Measurements from ENCODE around the gene USP4. TPM values are rescaled to one million over a fixed set of nuclear protein-coding genes. Genes with fewer than 3 reads are reported as not detected.

Gene USP4
- total RNA-seq, 1 experiment from 2014 or later: 43.5 TPM

GRCh38 chr3:49260806-49261324, 79.0 kb downstream of the USP4 start:
- no TSS peak for BruUV-seq (replicated peaks)
- H3K4me3 Mint-ChIP-seq (ENCODE audit: low read depth, unreplicated experiment): no peak overlapping the region
- no peak overlapping the region for H3K27ac Mint-ChIP-seq (ENCODE audit: unreplicated experiment)
- H3K27me3 Mint-ChIP-seq (ENCODE audit: unreplicated experiment): no peaks in the 10 kb centered on the region
- TF ChIP-seq, protein P1, sequence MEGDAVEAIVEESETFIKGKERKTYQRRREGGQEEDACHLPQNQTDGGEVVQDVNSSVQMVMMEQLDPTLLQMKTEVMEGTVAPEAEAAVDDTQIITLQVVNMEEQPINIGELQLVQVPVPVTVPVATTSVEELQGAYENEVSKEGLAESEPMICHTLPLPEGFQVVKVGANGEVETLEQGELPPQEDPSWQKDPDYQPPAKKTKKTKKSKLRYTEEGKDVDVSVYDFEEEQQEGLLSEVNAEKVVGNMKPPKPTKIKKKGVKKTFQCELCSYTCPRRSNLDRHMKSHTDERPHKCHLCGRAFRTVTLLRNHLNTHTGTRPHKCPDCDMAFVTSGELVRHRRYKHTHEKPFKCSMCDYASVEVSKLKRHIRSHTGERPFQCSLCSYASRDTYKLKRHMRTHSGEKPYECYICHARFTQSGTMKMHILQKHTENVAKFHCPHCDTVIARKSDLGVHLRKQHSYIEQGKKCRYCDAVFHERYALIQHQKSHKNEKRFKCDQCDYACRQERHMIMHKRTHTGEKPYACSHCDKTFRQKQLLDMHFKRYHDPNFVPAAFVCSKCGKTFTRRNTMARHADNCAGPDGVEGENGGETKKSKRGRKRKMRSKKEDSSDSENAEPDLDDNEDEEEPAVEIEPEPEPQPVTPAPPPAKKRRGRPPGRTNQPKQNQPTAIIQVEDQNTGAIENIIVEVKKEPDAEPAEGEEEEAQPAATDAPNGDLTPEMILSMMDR (IDR thresholded peaks at IDR 0.05; ENCODE audit: unreplicated experiment): no peak
- no peaks in the 10 kb centered on the region for H3K36me3 Mint-ChIP-seq (ENCODE audit: insufficient read depth, unreplicated experiment)
- H3K9me3 Mint-ChIP-seq (ENCODE audit: low read depth, unreplicated experiment): no peaks in the 10 kb centered on the region
- CTCF ChIA-PET: no interaction called here
- no peaks in the 10 kb centered on the region for H3K4me1 Mint-ChIP-seq (ENCODE audit: low read depth, unreplicated experiment)
- intact Hi-C loops (cut with micrococcal nuclease; ENCODE audit: unreplicated experiment): no loop called here
- DNase-seq: no peak

- no peak overlapping the region for H3K4me3 Mint-ChIP-seq (ENCODE audit: low read depth, unreplicated experiment)
- BruUV-seq (replicated peaks): no TSS peak
- CTCF ChIA-PET: no interaction called here
- TF ChIP-seq, protein P1 (IDR thresholded peaks at IDR 0.05; ENCODE audit: unreplicated experiment): no peak
- no peaks in the 10 kb centered on the region for H3K9me3 Mint-ChIP-seq (ENCODE audit: low read depth, unreplicated experiment)
- H3K36me3 Mint-ChIP-seq (ENCODE audit: insufficient read depth, unreplicated experiment): no peaks in the 10 kb centered on the region
- H3K27me3 Mint-ChIP-seq (ENCODE audit: unreplicated experiment): no peaks in the 10 kb centered on the region
- no peak overlapping the region for H3K27ac Mint-ChIP-seq (ENCODE audit: unreplicated experiment)
- DNase-seq: no peak
- no peaks in the 10 kb centered on the region for H3K4me1 Mint-ChIP-seq (ENCODE audit: low read depth, unreplicated experiment)
- intact Hi-C loops (cut with micrococcal nuclease; ENCODE audit: unreplicated experiment): no loop called here
Measured at GRCh38 chr3:49257187-49257586, 82.7 kb downstream of the USP4 start.

GRCh38 chr3:49255718-49256511, 83.9 kb downstream of the USP4 start:
- Mint-ChIP-seq H3K4me3 (ENCODE audit: low read depth, unreplicated experiment) (no peak overlapping the region), H3K36me3 (ENCODE audit: insufficient read depth, unreplicated experiment) (no peaks in the 10 kb centered on the region), H3K4me1 (ENCODE audit: low read depth, unreplicated experiment) (no peaks in the 10 kb centered on the region), H3K27me3 (ENCODE audit: unreplicated experiment) (no peaks in the 10 kb centered on the region), H3K27ac (ENCODE audit: unreplicated experiment) (no peak overlapping the region), H3K9me3 (ENCODE audit: low read depth, unreplicated experiment) (no peaks in the 10 kb centered on the region)
- TF ChIP-seq, protein P1 (IDR thresholded peaks at IDR 0.05; ENCODE audit: unreplicated experiment): no peak
- CTCF ChIA-PET: interaction anchor here (0.7 kb wide), 1 partner anchor 68 kb away, joined by 3 read pairs; no protein-coding TSS in a partner anchor
- intact Hi-C loops (cut with micrococcal nuclease; ENCODE audit: unreplicated experiment): no loop called here
- no peak for DNase-seq
- no TSS peak for BruUV-seq (replicated peaks)

DNA sequence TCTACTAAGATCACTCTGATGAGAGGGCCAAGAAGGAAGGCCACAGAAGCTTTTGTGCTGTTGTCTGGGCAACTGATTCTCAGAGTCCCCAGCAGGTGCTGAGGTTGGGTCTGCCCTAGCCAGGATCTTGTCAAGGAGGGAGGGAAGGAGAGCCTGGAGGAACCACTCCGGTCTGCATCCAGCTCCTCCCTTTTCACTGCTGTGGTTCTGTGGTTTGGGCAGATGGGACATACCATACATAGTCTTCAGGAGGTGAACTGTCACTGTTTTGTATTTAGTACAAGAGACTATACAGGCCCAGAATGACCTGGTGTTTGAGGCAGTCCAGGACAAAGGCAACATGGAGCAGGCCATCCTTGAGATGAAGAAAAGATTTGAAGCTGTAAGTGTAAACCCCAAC, 84.7 kb downstream of the USP4 start:
- CTCF ChIA-PET: interaction anchor here (0.7 to 0.8 kb wide), 2 partner anchors 69 to 223 kb away, joined by 3 read pairs; no protein-coding TSS in a partner anchor
- H3K27me3 Mint-ChIP-seq (ENCODE audit: unreplicated experiment): no peaks in the 10 kb centered on the region
- TF ChIP-seq, protein P1 (IDR thresholded peaks at IDR 0.05; ENCODE audit: unreplicated experiment): no peak

More for the DNA sequence above, 84.7 kb downstream of the USP4 start:
- BruUV-seq (replicated peaks): no TSS peak
- no peak overlapping the region for H3K27ac Mint-ChIP-seq (ENCODE audit: unreplicated experiment)
- intact Hi-C loops (cut with micrococcal nuclease; ENCODE audit: unreplicated experiment): no loop called here
- no peaks in the 10 kb centered on the region for H3K9me3 Mint-ChIP-seq (ENCODE audit: low read depth, unreplicated experiment)
- H3K4me3 Mint-ChIP-seq (ENCODE audit: low read depth, unreplicated experiment): no peak overlapping the region
- no peak for DNase-seq
- no peaks in the 10 kb centered on the region for H3K4me1 Mint-ChIP-seq (ENCODE audit: low read depth, unreplicated experiment)
- H3K36me3 Mint-ChIP-seq (ENCODE audit: insufficient read depth, unreplicated experiment): no peaks in the 10 kb centered on the region

Measured in Calu3 (cell line).